IMR-90 (cell line): ENCODE data around the gene ASCL1. TPM values are rescaled to one million over a fixed set of nuclear protein-coding genes. Genes with fewer than 3 reads are reported as not detected.

Source experiments
- ATAC-seq: fragments of 200-7000 bp; cut with Tn5 transposase; 2 replicates; pipeline ENCODE4 v1.9.1; 2020; ENCODE audit warnings: low read depth, mild to moderate bottlenecking, moderate library complexity
- BruUV-seq: library from RNA; stranded (reverse); fragments of 400-500 nt; replicated peaks from 2 replicates; lab custom pipeline; 2021; lab: Mats Ljungman, UMichigan
- CTCF ChIA-PET: fragments of 300-600 bp; formaldehyde crosslinking; extraction: SDS; loops from one replicate; lab custom pipeline; 2021; ENCODE audit warnings: antibody characterized with exemption; lab: Yijun Ruan, JAX
- POLR2A ChIA-PET: fragments of 300-600 bp; sonication (Branson Sonifier 250); formaldehyde crosslinking; loops from one replicate; lab custom pipeline; 2022; ENCODE audit warnings: antibody characterized with exemption; ENCODE audit not compliant: unreplicated experiment; lab: Charles Lee
- DNase-seq: peaks from one replicate; pipeline ENCODE4 v3.0.0; 2013
- H2AFZ ChIP-seq: replicated peaks from 2 replicates; pipeline ENCODE3; 2013; ENCODE audit warnings: low read length, mild to moderate bottlenecking; ENCODE audit not compliant: poor library complexity
- H2AK5ac ChIP-seq: 2 replicates; pipeline ENCODE4 v1.6.1; 2013; ENCODE audit warnings: low read depth, low read length, inconsistent platforms
- H2AK9ac ChIP-seq: replicated peaks from 2 replicates; pipeline ENCODE3; 2013; ENCODE audit warnings: mild to moderate bottlenecking, low read depth, low read length, moderate library complexity; ENCODE audit not compliant: poor library complexity
- H2BK120ac ChIP-seq: 2 replicates; pipeline ENCODE4 v1.6.1; 2013; ENCODE audit warnings: low read depth, low read length, inconsistent platforms
- H2BK15ac ChIP-seq: 3 replicates; pipeline ENCODE4 v1.6.1; 2013; ENCODE audit warnings: low read depth, low read length, inconsistent platforms
- H2BK20ac ChIP-seq: 2 replicates; pipeline ENCODE4 v1.6.1; 2013; ENCODE audit warnings: low read depth, mild to moderate bottlenecking, inconsistent platforms, low read length, moderate library complexity
- H2BK5ac ChIP-seq: 2 replicates; pipeline ENCODE4 v1.6.1; 2013; ENCODE audit warnings: mild to moderate bottlenecking, low read depth, low read length, inconsistent platforms; ENCODE audit not compliant: poor library complexity, severe bottlenecking
- H3K14ac ChIP-seq: replicated peaks from 2 replicates; pipeline ENCODE4 v1.6.1; 2013; ENCODE audit warnings: low read depth, low read length, inconsistent platforms
- H3K18ac ChIP-seq: 2 replicates; pipeline ENCODE4 v1.6.1; 2013; ENCODE audit warnings: low read depth, low read length, control low read depth
- H3K23ac ChIP-seq: 2 replicates; pipeline ENCODE4 v1.6.1; 2013; ENCODE audit warnings: low read depth, low read length, inconsistent platforms
- H3K27ac ChIP-seq: 2 replicates; pipeline ENCODE4 v1.5.1; 2013; ENCODE audit warnings: mild to moderate bottlenecking, control low read depth, low read length; ENCODE audit not compliant: insufficient read depth
- H3K27me3 ChIP-seq: 2 replicates; pipeline ENCODE4 v1.6.1; 2013; ENCODE audit warnings: low read length; ENCODE audit not compliant: control insufficient read depth, insufficient read depth
- H3K36me3 ChIP-seq: 2 replicates; pipeline ENCODE4 v1.6.1; 2013; ENCODE audit warnings: low read length, mixed read lengths; ENCODE audit not compliant: control insufficient read depth, insufficient read depth
- H3K4ac ChIP-seq: 2 replicates; pipeline ENCODE4 v1.6.1; 2013; ENCODE audit warnings: low read depth, low read length, inconsistent platforms
- H3K4me1 ChIP-seq: 2 replicates; pipeline ENCODE4 v1.6.1; 2013; ENCODE audit warnings: low read length, mixed read lengths; ENCODE audit not compliant: control insufficient read depth, insufficient read depth
- H3K4me2 ChIP-seq: 2 replicates; pipeline ENCODE4 v1.6.1; 2013; ENCODE audit warnings: low read depth, mild to moderate bottlenecking, control low read depth, low read length, moderate library complexity
- H3K4me3 ChIP-seq: 2 replicates; pipeline ENCODE4 v1.5.1; 2013; ENCODE audit warnings: low read depth, mild to moderate bottlenecking, control low read depth, low read length, moderate library complexity; ENCODE audit not compliant: insufficient read depth
- H3K56ac ChIP-seq: 2 replicates; pipeline ENCODE4 v1.6.1; 2013; ENCODE audit warnings: low read length, inconsistent platforms; ENCODE audit not compliant: insufficient read depth; ENCODE audit errors: extremely low read depth
- H3K79me1 ChIP-seq, 2 experiments: 2 replicates each; pipeline ENCODE4 v1.6.1; 2013; ENCODE audit warnings: low read length in 2 of 2, inconsistent platforms in 1 of 2, low read depth in 1 of 2
- H3K9ac ChIP-seq: 2 replicates; pipeline ENCODE4 v1.6.1; 2013; ENCODE audit warnings: low read depth, low read length, control low read depth
- H3K9me1 ChIP-seq: 2 replicates; pipeline ENCODE4 v1.6.1; 2013; ENCODE audit warnings: low read length, inconsistent platforms; ENCODE audit not compliant: insufficient read depth
- H3K9me3 ChIP-seq: 2 replicates; pipeline ENCODE4 v1.6.1; 2013; ENCODE audit warnings: low read length; ENCODE audit not compliant: control insufficient read depth, insufficient read depth
- H4K20me1 ChIP-seq: 2 replicates; pipeline ENCODE4 v1.6.1; 2013; ENCODE audit warnings: low read length, inconsistent platforms; ENCODE audit not compliant: insufficient read depth
- H4K5ac ChIP-seq: 2 replicates; pipeline ENCODE4 v1.6.1; 2013; ENCODE audit warnings: mild to moderate bottlenecking, low read depth, low read length, control low read depth
- H4K8ac ChIP-seq, 2 experiments: 2 replicates each; pipeline ENCODE4 v1.6.1; 2013; ENCODE audit warnings: low read depth in 2 of 2, low read length in 2 of 2, control low read depth in 1 of 2, inconsistent platforms in 1 of 2
- H4K91ac ChIP-seq: 2 replicates; pipeline ENCODE4 v1.6.1; 2013; ENCODE audit warnings: low read depth, low read length, inconsistent platforms; ENCODE audit not compliant: insufficient read depth
- BHLHE40 ChIP-seq: fragments of 150-350 bp; IDR thresholded peaks from 2 replicates; pipeline ENCODE4 v1.6.1; 2016; ENCODE audit warnings: mild to moderate bottlenecking, low read depth, low read length
- CEBPB ChIP-seq: IDR thresholded peaks from 2 replicates; pipeline ENCODE4 v1.6.1; 2012; ENCODE audit warnings: low read depth, low read length, improper control_type of control experiment
- CHD1 ChIP-seq: IDR thresholded peaks from 2 replicates; pipeline ENCODE4 v1.6.1; 2012; ENCODE audit warnings: low read depth, low read length, improper control_type of control experiment
- FOS ChIP-seq: fragments of 150-350 bp; IDR thresholded peaks from 2 replicates; pipeline ENCODE4 v1.6.1; 2016; ENCODE audit warnings: low read depth, low read length
- MAFK ChIP-seq: IDR thresholded peaks from 2 replicates; pipeline ENCODE4 v1.6.1; 2012; ENCODE audit warnings: low read depth, low read length, improper control_type of control experiment
- MAZ ChIP-seq: IDR thresholded peaks from 2 replicates; pipeline ENCODE4 v1.6.1; 2012; ENCODE audit warnings: low read depth, mild to moderate bottlenecking, low read length, improper control_type of control experiment, moderate library complexity, borderline replicate concordance
- MXI1 ChIP-seq: IDR thresholded peaks from 2 replicates; pipeline ENCODE4 v1.6.1; 2012; ENCODE audit warnings: low read depth, mild to moderate bottlenecking, low read length, moderate library complexity, borderline replicate concordance
- NFE2L2 ChIP-seq: fragments of 150-350 bp; IDR thresholded peaks from 2 replicates; pipeline ENCODE4 v1.6.1; 2016; ENCODE audit warnings: low read depth, mild to moderate bottlenecking, low read length
- POLR2A ChIP-seq: IDR thresholded peaks from 2 replicates; pipeline ENCODE4 v1.6.1; 2012; ENCODE audit warnings: mild to moderate bottlenecking, low read depth, low read length
- RAD21 ChIP-seq: IDR thresholded peaks from 2 replicates; pipeline ENCODE4 v1.6.1; 2012; ENCODE audit warnings: low read length, improper control_type of control experiment
- RCOR1 ChIP-seq: IDR thresholded peaks from 2 replicates; pipeline ENCODE4 v1.6.1; 2012; ENCODE audit warnings: mild to moderate bottlenecking, low read length, improper control_type of control experiment; ENCODE audit not compliant: insufficient replicate concordance
- RFX5 ChIP-seq: IDR thresholded peaks from 2 replicates; pipeline ENCODE4 v1.8.0; 2012; ENCODE audit warnings: low read depth, mild to moderate bottlenecking, low read length, moderate library complexity
- SMC3 ChIP-seq: fragments of 150-350 bp; IDR thresholded peaks from 2 replicates; pipeline ENCODE4 v1.6.1; 2016; ENCODE audit warnings: low read depth, mild to moderate bottlenecking, antibody characterized with exemption, low read length, moderate library complexity
- WGBS, 2 experiments: methylation state at CpG; one replicate each; pipeline versions ENCODE4 v1.1.5 to v1.1.7; 2013; ENCODE audit warnings: missing lambda C conversion rate in 2 of 2; ENCODE audit not compliant: insufficient read length in 1 of 2; ENCODE audit errors: extremely low coverage in 2 of 2; 5-methylcytosine and 5-hydroxymethylcytosine counted together
- dilution Hi-C: fragments of 300-500 bp; cut with HindIII; formaldehyde crosslinking; loops from one replicate; pipeline ENCODE4 v1.14.3; 2018; ENCODE audit warnings: low sequenced_read_pairs; ENCODE audit not compliant: unreplicated experiment
- in situ Hi-C: fragments of 300-500 bp; cut with MboI; formaldehyde crosslinking; loops from 3 replicates; pipeline ENCODE4 v1.14.3; 2019; ENCODE audit warnings: low sequenced_read_pairs, inconsistent platforms, mixed read lengths
- intact Hi-C: fragments of 100-400 bp; cut with micrococcal nuclease; formaldehyde crosslinking; loops from 2 replicates; pipeline ENCODE4 v1.10.0; 2022
- polyA plus RNA-seq, 3 experiments: library from polyadenylated mRNA; depleted of rRNA; stranded (reverse); fragments of >200 nt; gene quantifications; 2 replicates each; pipeline ENCODE4 v1.2.3, GENCODE V29; 2012; ENCODE audit warnings: low replicate concordance in 1 of 3
- total RNA-seq: library from RNA; depleted of rRNA; stranded (reverse); fragments of >200 nt; gene quantifications from 2 replicates; pipeline ENCODE4 v1.2.3, GENCODE V29; 2012
- TF ChIP-seq, protein P1 (sequence below): fragments of 150-350 bp; IDR thresholded peaks from 2 replicates; pipeline ENCODE4 v1.6.1; 2017; ENCODE audit warnings: mild to moderate bottlenecking, antibody characterized with exemption, low read length, low read depth
- TF ChIP-seq, protein P2 (sequence below): fragments of 150-350 bp; IDR thresholded peaks from 2 replicates; pipeline ENCODE4 v1.6.1; 2016; ENCODE audit warnings: low read depth, mild to moderate bottlenecking, low read length, moderate library complexity, borderline replicate concordance
- TF ChIP-seq, protein P3 (sequence below): conservative IDR thresholded peaks from 2 replicates; pipeline ENCODE4 v1.5.1; 2012; ENCODE audit warnings: mild to moderate bottlenecking, low read depth, low read length, improper control_type of control experiment

ASCL1 gene
- total and polyA plus RNA-seq, 2 of the 4 experiments (the other 2 are of a cell fraction) = not detected

DNA sequence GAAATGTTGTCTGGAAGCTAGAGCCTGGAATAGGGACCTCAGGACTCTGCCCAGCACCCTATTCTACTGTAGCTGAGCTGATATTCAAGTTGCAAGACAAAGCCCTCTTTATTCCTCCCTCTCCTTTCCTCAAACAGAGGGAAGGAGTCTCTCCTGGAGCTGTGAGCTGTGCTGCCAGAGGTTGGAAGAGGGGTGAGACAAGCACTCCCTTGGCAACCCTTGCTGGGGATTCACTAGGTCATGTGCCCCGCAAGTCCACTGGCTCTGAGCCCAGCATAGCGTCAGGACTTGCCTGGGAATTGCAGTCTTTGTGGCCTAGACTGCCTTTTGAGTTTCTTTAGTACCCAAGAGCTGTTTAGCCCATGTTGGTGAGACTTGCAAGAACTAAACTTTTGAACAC lies 11.4 kb upstream of the ASCL1 start:
- ChIA-PET CTCF (no interaction called here), POLR2A (no interaction called here)
- Histone ChIP-seq H3K9ac (no peak overlapping the region), H4K8ac (no peak overlapping the region), H2AK5ac (no peak overlapping the region), H3K4ac (no peak overlapping the region), H2BK15ac (no peak overlapping the region), H4K20me1 (no peaks in the 10 kb centered on the region), H3K27me3 (peaks cover 5% of the 10 kb centered on the region; the same call in 1 of the 2 replicates), H4K91ac (no peak overlapping the region), H3K4me1 (no peaks in the 10 kb centered on the region), H3K18ac (no peak overlapping the region), H3K4me2 (no peak overlapping the region), H3K14ac (no peak overlapping the region), H2AFZ (no peak overlapping the region), H4K5ac (no peak overlapping the region), H3K36me3 (no peaks in the 10 kb centered on the region), H2BK5ac (no peak overlapping the region), H2AK9ac (no peak overlapping the region), H3K9me1 (no peaks in the 10 kb centered on the region), H3K79me1 (no peaks in the 10 kb centered on the region), H3K56ac (no peak overlapping the region), H2BK20ac (no peak overlapping the region), H3K27ac (no peak overlapping the region), H3K23ac (no peak overlapping the region), H3K9me3 (no peaks in the 10 kb centered on the region), H2BK120ac (no peak overlapping the region), H3K4me3 (no peak overlapping the region)
- TF ChIP-seq CEBPB = no peak
- TF ChIP-seq BHLHE40 = no peak
- TF ChIP-seq FOS = no peak
- TF ChIP-seq POLR2A = no peak
- no peak for TF ChIP-seq NFE2L2
- TF ChIP-seq RFX5 = no peak
- TF ChIP-seq, protein P1, sequence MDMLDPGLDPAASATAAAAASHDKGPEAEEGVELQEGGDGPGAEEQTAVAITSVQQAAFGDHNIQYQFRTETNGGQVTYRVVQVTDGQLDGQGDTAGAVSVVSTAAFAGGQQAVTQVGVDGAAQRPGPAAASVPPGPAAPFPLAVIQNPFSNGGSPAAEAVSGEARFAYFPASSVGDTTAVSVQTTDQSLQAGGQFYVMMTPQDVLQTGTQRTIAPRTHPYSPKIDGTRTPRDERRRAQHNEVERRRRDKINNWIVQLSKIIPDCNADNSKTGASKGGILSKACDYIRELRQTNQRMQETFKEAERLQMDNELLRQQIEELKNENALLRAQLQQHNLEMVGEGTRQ = no peak
- no peak for TF ChIP-seq RCOR1
- TF ChIP-seq, protein P2, sequence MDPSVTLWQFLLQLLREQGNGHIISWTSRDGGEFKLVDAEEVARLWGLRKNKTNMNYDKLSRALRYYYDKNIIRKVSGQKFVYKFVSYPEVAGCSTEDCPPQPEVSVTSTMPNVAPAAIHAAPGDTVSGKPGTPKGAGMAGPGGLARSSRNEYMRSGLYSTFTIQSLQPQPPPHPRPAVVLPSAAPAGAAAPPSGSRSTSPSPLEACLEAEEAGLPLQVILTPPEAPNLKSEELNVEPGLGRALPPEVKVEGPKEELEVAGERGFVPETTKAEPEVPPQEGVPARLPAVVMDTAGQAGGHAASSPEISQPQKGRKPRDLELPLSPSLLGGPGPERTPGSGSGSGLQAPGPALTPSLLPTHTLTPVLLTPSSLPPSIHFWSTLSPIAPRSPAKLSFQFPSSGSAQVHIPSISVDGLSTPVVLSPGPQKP = no peak
- no peak for TF ChIP-seq RAD21
- no peak for TF ChIP-seq SMC3
- TF ChIP-seq CHD1 = no peak
- TF ChIP-seq MXI1 = no peak
- TF ChIP-seq MAFK = no peak
- TF ChIP-seq, protein P3, sequence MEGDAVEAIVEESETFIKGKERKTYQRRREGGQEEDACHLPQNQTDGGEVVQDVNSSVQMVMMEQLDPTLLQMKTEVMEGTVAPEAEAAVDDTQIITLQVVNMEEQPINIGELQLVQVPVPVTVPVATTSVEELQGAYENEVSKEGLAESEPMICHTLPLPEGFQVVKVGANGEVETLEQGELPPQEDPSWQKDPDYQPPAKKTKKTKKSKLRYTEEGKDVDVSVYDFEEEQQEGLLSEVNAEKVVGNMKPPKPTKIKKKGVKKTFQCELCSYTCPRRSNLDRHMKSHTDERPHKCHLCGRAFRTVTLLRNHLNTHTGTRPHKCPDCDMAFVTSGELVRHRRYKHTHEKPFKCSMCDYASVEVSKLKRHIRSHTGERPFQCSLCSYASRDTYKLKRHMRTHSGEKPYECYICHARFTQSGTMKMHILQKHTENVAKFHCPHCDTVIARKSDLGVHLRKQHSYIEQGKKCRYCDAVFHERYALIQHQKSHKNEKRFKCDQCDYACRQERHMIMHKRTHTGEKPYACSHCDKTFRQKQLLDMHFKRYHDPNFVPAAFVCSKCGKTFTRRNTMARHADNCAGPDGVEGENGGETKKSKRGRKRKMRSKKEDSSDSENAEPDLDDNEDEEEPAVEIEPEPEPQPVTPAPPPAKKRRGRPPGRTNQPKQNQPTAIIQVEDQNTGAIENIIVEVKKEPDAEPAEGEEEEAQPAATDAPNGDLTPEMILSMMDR = no peak
- TF ChIP-seq MAZ = no peak
- no peak for ATAC-seq
- no peak for DNase-seq
- dilution Hi-C loops (no loop called here), in situ Hi-C loops (loop anchor here (5.0 kb wide), 1 partner anchor 601 kb away; no protein-coding TSS in a partner anchor), intact Hi-C loops (no loop called here)
- BruUV-seq = no TSS peak
- 0% methylated on average over 2 of the region's 2 CpGs; no CpG with 5 or more reads in 1 of the 2 experiments for WGBS, 2 experiments
